Left ventricle myocardium superior (tissue), 1 donor: Measurements from ENCODE around the gene ITK. TPM values are rescaled to one million over a fixed set of nuclear protein-coding genes. Genes with fewer than 3 reads are reported as not detected.
A peak's percentile ranks its signal among the peaks of the same experiment; 100 is the strongest.
"Not testable (repeated sequence)": the region's sequence is repeated elsewhere in the genome, so short reads cannot be mapped to it uniquely, and the experiment has no call there.

ENCODE experiments used
- ATAC-seq: fragments of 200-7000 bp; cut with Tn5 transposase; one replicate; pipeline ENCODE4 v1.9.1; 2020; ENCODE audit warnings: mild to moderate bottlenecking, moderate library complexity
- DNase-seq: peaks from one replicate; pipeline ENCODE4 v3.0.0-alpha.2; 2020
- intact Hi-C: fragments of 100-400 bp; cut with micrococcal nuclease; formaldehyde crosslinking; loops from one replicate; pipeline ENCODE4 v1.11.0; 2022
- total RNA-seq: library from RNA; stranded (reverse); fragmentation: NEBNext Ultra II Directional; extraction: Animal tissue kit (Norgen Biotek cat#: 25700); gene quantifications from one replicate; pipeline ENCODE4 v1.2.1, GENCODE V29; 2021
- donor health status: DM: no; HTN: yes; CAD: no; lungs with severe emphysema.

ITK gene
- total RNA-seq, 1 donor from 2014 or later = 0.99 TPM

GRCh38 chr5:157225469-157226422 lies 45.1 kb downstream of the ITK start:
- ATAC-seq (no peak), DNase-seq (no peak)
- intact Hi-C loops = no loop called here

GRCh38 chr5:157230610-157231009 lies 50.0 kb downstream of the ITK start:
- no peak for DNase-seq
- no peak for ATAC-seq
- intact Hi-C loops = no loop called here

GRCh38 chr5:157232706-157233105 lies 52.1 kb downstream of the ITK start:
- DNase-seq (no peak), ATAC-seq (no peak)
- intact Hi-C loops = no loop called here

DNA sequence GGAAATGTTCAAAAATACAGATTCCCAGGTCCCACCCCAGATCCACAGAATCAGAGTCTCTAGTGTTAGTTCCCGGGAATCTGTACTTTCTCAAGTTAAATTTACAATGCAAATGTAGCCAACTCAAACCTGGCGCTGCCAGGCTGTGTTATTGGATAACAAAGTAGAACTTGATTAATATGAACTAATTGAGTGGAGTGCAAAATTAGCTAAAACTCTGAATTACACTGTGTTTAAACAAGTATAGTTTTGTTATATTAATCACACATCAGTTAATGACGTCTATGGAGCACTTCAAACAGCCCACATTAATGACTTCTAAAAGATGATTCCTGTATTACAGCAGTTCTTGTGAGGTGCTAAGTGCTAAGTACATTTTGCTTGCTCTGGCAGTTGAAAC lies 52.9 kb downstream of the ITK start:
- intact Hi-C loops = no loop called here
- no peak for DNase-seq
- no peak for ATAC-seq

DNA sequence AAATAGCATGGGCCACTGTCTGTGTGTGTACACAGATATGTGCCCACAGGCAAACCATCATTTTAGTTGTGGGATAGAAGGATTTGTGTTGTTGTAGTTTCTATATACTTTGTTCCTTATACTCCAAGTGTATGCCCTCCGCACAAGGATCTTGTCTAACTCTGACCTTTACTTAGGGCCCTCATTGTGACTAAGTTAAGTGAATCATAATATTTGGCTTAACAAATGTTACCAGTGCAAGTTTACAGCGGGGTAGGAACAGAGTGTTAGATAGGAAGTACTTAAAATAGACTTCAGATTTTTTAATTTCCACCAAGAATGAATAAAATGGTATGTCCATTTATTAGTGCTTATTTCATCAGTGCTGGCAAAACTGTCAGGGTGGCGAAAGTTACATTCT lies 55.8 kb downstream of the ITK start:
- intact Hi-C loops = no loop called here
- DNase-seq (no peak), ATAC-seq (no peak)

DNA sequence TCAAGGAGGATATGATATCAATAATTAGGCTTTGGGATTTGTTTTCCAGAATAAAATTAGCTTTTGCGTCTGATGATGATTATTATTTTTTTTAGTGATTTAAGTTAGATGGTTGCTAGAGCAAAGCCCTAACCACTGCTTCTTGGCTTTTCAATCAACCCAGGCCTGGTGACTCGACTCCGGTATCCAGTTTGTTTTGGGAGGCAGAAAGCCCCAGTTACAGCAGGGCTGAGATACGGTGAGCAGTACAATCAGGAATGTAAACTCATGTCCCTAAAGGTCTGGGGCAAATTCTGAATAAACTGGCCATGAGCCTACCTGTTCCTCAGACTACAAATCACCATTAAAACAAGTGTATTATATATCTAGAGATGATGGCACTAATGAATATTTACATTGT lies 60.8 kb downstream of the ITK start:
- intact Hi-C loops = no loop called here
- DNase-seq (no peak), ATAC-seq (no peak)

DNA sequence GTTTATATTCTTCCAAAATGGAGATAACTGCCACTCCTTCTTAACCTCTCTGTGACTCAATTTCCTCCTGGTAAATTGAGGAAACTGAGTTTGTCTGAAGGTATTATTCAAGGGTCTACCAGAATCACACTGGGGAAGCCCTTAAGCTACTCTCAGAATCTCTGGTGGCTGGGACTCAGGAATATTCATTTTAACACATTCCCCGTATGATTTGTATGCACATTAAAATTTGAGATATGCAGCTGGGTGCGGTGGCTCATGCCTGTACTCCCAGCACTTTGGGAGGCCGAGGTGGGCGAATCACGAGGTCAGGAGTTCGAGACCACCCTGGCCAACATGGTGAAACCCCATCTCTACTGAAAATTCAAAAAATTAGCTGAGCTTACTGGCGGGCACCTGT lies 64.1 kb downstream of the ITK start:
- intact Hi-C loops, DNase-seq, ATAC-seq: not testable (repeated sequence)

- DNase-seq (no peak), ATAC-seq (no peak)
- intact Hi-C loops = no loop called here
Observed at GRCh38 chr5:157245476-157245875, 64.8 kb downstream of the ITK start.

GRCh38 chr5:157245886-157246285 lies 65.2 kb downstream of the ITK start:
- no peak for DNase-seq
- intact Hi-C loops = no loop called here
- ATAC-seq = no peak

DNA sequence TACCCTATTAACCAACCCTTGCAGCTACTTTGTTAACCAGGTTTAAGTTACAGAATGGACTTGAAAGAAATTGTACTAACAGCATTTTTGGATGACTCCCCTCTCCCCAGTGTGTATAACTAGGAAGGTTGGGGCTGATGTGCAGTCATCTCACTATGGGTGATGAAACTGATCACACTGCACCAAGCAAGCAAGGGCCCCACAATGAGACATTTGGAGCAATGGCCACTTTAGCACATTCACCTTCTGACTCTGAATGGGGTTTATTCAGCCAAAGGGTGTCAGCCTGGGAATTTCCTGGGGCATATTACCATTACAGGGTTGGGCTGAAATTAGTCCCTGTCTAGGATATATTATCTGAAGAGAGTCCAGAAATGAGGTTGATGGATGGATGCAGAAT lies 66.6 kb downstream of the ITK start:
- ATAC-seq (no peak), DNase-seq (no peak)
- intact Hi-C loops = no loop called here

GRCh38 chr5:157248821-157249470 lies 68.3 kb downstream of the ITK start:
- ATAC-seq (no peak), DNase-seq (no peak)
- intact Hi-C loops = no loop called here

DNA sequence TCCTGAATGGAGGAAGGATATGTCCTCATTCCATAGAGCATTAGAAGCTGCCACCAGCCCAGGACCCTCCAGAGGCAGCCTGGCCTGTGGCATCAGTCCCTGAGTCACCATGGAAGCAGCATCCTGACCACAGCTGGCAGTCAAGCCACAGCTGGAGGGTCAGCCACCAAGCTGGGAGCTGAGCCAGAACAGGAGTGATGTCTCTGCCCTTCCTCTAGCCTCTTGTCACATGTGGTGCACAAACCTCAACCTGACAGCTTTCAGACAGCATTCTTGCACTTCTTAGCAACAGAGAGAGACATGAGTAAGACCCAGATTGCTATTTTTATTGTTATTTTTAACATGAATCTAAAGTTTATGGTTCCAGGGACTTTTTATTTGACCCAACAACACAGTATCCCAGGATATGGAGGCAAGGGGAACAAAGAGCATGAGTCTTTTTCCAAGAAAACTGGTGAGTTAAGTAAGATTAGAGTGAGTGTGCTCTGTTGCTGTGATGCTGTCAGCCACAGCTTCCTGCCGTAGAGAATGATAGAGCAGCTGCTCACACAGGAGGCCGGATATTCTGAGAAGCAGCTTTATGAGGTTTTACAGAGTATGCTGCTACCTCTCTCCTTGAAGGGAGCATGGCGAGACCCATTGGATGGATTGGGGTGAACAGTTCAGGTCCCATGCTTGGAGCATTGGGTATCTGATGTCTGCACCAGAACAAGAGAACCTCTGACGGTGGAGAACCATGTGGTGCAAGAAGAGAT lies 72.2 kb downstream of the ITK start:
- intact Hi-C loops = no loop called here
- no peak for DNase-seq
- ATAC-seq = peak; percentile 36

GRCh38 chr5:157253547-157253946 lies 72.9 kb downstream of the ITK start:
- ATAC-seq (peak; percentile 91), DNase-seq (no peak)
- intact Hi-C loops = no loop called here

DNA sequence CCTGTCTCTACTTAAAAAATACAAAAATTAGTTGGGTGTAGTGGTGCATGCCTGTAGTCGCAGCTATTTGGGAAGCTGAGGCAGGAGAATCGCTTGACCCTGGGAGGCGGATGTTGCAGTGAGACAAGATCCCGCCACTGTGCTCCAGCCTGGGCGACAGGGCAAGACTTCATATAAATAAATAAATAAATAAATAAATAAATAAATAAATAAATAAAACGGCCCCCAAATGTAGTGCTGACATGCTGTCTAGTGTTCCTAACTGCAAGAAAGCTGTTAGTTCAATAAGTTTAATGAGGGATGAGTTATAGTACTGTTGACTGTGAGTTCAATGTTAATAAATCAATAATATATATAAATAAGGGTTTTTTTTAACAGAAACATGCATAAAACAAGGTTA lies 77.8 kb downstream of the ITK start:
- DNase-seq (no peak), ATAC-seq (no peak)
- intact Hi-C loops = loop anchor here (5.0 kb wide), 1 partner anchor 54 kb away; no protein-coding TSS in a partner anchor

- no peak for ATAC-seq
- no peak for DNase-seq
- intact Hi-C loops = loop anchor here (5.0 kb wide), 1 partner anchor 53 kb away; no protein-coding TSS in a partner anchor
Observed at GRCh38 chr5:157259699-157260098, 79.1 kb downstream of the ITK start.

DNA sequence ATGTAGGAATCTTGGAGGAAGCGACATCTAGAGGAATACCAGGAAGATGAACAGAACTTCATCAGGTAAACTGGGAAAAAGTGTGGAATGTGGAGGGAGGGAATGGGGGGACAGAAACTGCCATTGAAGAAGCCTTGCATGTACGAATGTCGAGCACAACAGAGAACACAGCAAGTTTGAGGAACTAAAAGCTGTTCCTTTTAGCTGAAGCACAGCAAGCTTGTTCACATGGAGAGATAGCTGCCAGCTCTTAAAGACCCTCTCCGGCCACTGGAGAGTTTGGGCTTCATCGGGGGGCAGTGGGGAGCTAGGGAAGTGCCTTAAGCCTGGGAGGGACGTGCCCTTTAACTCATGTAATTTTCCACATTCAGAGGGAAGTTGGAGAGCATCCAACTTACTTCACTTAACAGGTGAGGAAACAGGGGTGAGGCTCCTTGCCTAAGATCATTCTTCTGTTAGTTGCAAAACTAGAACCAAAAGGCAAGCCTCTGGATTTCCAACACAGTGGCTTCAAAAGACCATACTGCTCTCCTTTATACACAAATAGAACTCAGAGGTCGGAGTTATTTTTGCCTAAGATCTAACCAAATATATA lies 83.0 kb downstream of the ITK start:
- ATAC-seq = no peak
- intact Hi-C loops = no loop called here

GRCh38 chr5:157265714-157266285 lies 85.2 kb downstream of the ITK start, which contains the start of gene CYFIP2:
TSS of gene CYFIP2 (plus strand) at chr5:157266123. CDS start at chr5:157285362, 19,239 bp downstream.
- peak; percentile 80 for DNase-seq
- intact Hi-C loops = no loop called here
- ATAC-seq = peak; percentile 85

More for the DNA sequence above, 83.0 kb downstream of the ITK start:
- no peak for DNase-seq

DNA sequence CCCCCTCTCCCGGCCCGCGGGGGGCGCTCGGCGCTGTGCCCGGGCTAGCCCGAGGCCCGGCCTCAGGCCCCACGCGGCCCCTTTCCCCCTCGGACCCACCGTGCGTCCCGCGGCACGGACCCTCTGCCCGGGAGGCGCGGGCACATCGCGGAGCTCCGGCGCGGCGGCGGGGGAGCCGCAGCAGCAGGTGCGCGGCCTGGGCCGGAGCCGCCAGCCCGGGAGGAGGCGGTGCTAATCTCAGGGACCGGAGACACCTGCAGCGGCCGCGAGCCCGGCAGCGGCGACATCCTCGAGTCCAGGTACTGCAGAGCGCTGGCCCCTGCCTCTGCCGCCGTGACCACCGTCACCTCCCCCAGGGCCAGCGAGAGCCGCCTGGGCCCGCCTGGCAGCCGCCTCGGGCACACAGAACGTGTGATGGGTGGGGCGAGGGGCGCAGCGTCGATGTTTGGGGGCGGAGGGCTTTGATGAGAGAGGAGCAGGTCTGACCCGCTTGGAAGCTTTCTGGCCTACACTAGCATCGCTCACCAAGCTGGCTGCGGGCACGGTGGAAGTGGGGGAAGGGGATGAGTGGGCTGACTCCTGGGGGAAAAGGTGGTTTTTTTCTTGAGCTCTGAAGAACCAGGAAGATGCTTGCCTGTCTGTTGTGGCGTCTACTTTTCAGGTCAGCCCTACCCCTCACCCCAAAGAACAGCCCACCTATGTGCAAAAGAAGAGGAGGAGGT lies 85.8 kb downstream of the ITK start:
- intact Hi-C loops = no loop called here
- DNase-seq = peak; percentile 59
- peak; percentile 46 for ATAC-seq
